Kidney (tissue), 14 donors: ENCODE results near the gene B3GALT5. TPM values are rescaled to one million over a fixed set of nuclear protein-coding genes. Genes with fewer than 3 reads are reported as not detected.

Experiments
- DNase-seq, 5 donors: peaks; one replicate each; pipeline ENCODE4 v3.0.0-alpha.2; 2013 to 2020
- FAIRE-seq: peaks from 2 replicates; lab custom pipeline; 2012; peaks lifted over from hg19 to GRCh38; lab: Jason Lieb, UNC
- H3K27ac ChIP-seq, 2 donors: one replicate each; pipeline ENCODE4 v1.7.0; 2013; ENCODE audit warnings: low read depth in 2 of 2, low read length in 2 of 2, inconsistent platforms in 1 of 2
- H3K27me3 ChIP-seq: one replicate; pipeline ENCODE4 v1.7.1; 2013; ENCODE audit warnings: low read length, inconsistent platforms; ENCODE audit not compliant: control insufficient read depth, insufficient read depth
- H3K36me3 ChIP-seq, 3 donors: one replicate each; pipeline versions ENCODE4 v1.7.0 to v1.7.1; 2013; ENCODE audit warnings: low read length in 3 of 3, control low read depth in 1 of 3, inconsistent platforms in 1 of 3; ENCODE audit not compliant: insufficient read depth in 3 of 3, control insufficient read depth in 2 of 3
- H3K4me1 ChIP-seq, 3 donors: one replicate each; pipeline versions ENCODE4 v1.7.0 to v1.7.1; 2013; ENCODE audit warnings: low read length in 3 of 3, inconsistent platforms in 1 of 3, low read depth in 1 of 3; ENCODE audit not compliant: control insufficient read depth in 2 of 3, insufficient read depth in 2 of 3
- H3K4me3 ChIP-seq, 3 donors: one replicate each; pipeline versions ENCODE4 v1.7.0 to v1.8.1; 2013; ENCODE audit warnings: low read length in 3 of 3, control low read depth in 1 of 3, inconsistent platforms in 1 of 3
- H3K9ac ChIP-seq, 3 donors: one replicate each; pipeline versions ENCODE4 v1.7.0 to v1.7.1; 2013; ENCODE audit warnings: low read length in 3 of 3, control low read depth in 1 of 3, inconsistent platforms in 1 of 3
- H3K9me3 ChIP-seq, 3 donors: one replicate each; pipeline versions ENCODE4 v1.7.0 to v1.7.1; 2013; ENCODE audit warnings: low read length in 3 of 3, control low read depth in 1 of 3, inconsistent platforms in 1 of 3; ENCODE audit not compliant: control insufficient read depth in 2 of 3, insufficient read depth in 1 of 3
- intact Hi-C: fragments of 100-400 bp; cut with DNase I; formaldehyde crosslinking; loops from one replicate; pipeline ENCODE4 v1.11.1; 2022
- polyA plus RNA-seq: library from polyadenylated mRNA; stranded (reverse); fragments of 350-450 nt; fragmentation: Illumina TruSeq; extraction: RNeasy Lipid Tissue Mini Kit (QIAGEN cat#74804); gene quantifications from one replicate; pipeline ENCODE4 v1.2.3, GENCODE V29; 2014; ENCODE audit warnings: low read depth, low replicate concordance; ENCODE audit not compliant: insufficient read depth
- total RNA-seq: library from RNA; stranded (reverse); fragmentation: NEBNext Ultra II Directional; extraction: Animal tissue kit (Norgen Biotek cat#: 25700); gene quantifications from one replicate; pipeline ENCODE4 v1.2.1, GENCODE V29; 2021
- TF ChIP-seq, protein P1 (sequence below): IDR thresholded peaks from 3 replicates; pipeline ENCODE4 v1.5.1; 2012; ENCODE audit warnings: mild to moderate bottlenecking, moderate library complexity, borderline replicate concordance; ENCODE audit not compliant: insufficient read depth; ENCODE audit errors: extremely low read depth
- donor health status: control.
- donor health status: control.
- donor health status: control.
- donor health status: control.
- donor health status: control.
- donor health status: DM: yes; HTN: yes; CAD: no.
- donor health status: Normal renal cell carcinoma (clear cell type).

The B3GALT5 gene
- total and polyA plus RNA-seq, 2 donors from 2014 or later: 0.24 to 5.6 TPM

DNA sequence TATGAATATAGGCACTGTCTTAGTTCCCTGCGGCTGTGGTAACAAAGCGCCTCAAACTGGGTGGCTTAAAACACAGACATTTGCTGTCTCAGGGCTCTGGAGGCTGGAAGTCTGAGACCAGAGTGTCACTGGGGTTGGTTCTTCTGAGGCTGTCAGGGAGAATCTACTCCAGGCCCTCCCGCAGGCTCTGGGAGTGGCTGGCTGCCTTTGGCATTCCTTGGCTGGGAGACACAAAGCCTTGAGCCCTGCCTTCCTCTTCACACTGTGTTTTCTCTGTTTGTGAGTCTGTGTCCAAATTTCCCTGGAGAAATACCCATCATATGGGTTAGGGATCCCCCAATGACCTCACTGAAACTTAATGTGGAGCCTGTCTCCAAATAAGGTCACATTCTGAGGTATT lies 38.5 kb downstream of the B3GALT5 start:
- H3K27ac ChIP-seq: no peak overlapping the region
- intact Hi-C loops: no loop called here
- no peak for DNase-seq
- no peak for FAIRE-seq
- H3K27me3 ChIP-seq: no peaks in the 10 kb centered on the region
- no peak overlapping the region for H3K9ac ChIP-seq
- H3K4me3 ChIP-seq: no peak overlapping the region
- TF ChIP-seq, protein P1, sequence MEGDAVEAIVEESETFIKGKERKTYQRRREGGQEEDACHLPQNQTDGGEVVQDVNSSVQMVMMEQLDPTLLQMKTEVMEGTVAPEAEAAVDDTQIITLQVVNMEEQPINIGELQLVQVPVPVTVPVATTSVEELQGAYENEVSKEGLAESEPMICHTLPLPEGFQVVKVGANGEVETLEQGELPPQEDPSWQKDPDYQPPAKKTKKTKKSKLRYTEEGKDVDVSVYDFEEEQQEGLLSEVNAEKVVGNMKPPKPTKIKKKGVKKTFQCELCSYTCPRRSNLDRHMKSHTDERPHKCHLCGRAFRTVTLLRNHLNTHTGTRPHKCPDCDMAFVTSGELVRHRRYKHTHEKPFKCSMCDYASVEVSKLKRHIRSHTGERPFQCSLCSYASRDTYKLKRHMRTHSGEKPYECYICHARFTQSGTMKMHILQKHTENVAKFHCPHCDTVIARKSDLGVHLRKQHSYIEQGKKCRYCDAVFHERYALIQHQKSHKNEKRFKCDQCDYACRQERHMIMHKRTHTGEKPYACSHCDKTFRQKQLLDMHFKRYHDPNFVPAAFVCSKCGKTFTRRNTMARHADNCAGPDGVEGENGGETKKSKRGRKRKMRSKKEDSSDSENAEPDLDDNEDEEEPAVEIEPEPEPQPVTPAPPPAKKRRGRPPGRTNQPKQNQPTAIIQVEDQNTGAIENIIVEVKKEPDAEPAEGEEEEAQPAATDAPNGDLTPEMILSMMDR: no peak
- H3K4me1 ChIP-seq: no peaks in the 10 kb centered on the region
- H3K9me3 ChIP-seq: peaks cover 0 to 10% (median 0%) of the 10 kb centered on the region in 3 donors
- no peaks in the 10 kb centered on the region for H3K36me3 ChIP-seq

DNA sequence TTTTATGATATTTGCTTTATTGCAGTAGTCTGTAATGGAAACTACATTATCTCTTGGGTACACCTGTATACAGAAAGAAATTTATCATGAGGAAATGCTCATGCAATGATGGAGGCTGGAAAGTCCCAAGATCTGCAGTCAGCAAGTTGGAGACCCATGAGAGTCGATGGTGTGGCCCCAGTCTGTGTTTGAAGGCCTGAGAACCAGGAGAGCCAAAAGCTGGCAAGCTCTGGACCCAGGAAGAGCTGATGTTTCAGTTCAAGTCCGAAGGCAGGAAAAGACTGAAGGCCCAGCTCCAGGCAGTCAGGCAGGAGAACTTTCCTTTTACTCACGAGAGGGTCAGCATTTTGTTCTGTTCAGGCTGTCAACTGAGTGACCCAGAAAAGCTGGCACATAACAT lies 42.2 kb downstream of the B3GALT5 start:
- H3K27me3 ChIP-seq: no peaks in the 10 kb centered on the region
- H3K4me1 ChIP-seq: peaks cover 0 to 2% (median 0%) of the 10 kb centered on the region in 3 donors
- FAIRE-seq (no peak), DNase-seq (no peak)
- H3K9ac ChIP-seq: no peak overlapping the region
- H3K27ac ChIP-seq: no peak overlapping the region
- TF ChIP-seq, protein P1: no peak
- intact Hi-C loops: no loop called here
- H3K9me3 ChIP-seq: peaks cover 0 to 10% (median 0%) of the 10 kb centered on the region in 3 donors
- no peaks in the 10 kb centered on the region for H3K36me3 ChIP-seq
- no peak overlapping the region for H3K4me3 ChIP-seq

GRCh38 chr21:39655589-39655988 lies 42.8 kb downstream of the B3GALT5 start:
- no peaks in the 10 kb centered on the region for H3K27me3 ChIP-seq
- intact Hi-C loops: no loop called here
- no peak overlapping the region for H3K9ac ChIP-seq
- no peak overlapping the region for H3K4me3 ChIP-seq
- H3K4me1 ChIP-seq: peaks cover 0 to 2% (median 0%) of the 10 kb centered on the region in 3 donors
- no peak for FAIRE-seq
- H3K36me3 ChIP-seq: no peaks in the 10 kb centered on the region
- peaks cover 0 to 10% (median 0%) of the 10 kb centered on the region in 3 donors for H3K9me3 ChIP-seq
- H3K27ac ChIP-seq: no peak overlapping the region
- DNase-seq: no peak
- TF ChIP-seq, protein P1: no peak

DNA sequence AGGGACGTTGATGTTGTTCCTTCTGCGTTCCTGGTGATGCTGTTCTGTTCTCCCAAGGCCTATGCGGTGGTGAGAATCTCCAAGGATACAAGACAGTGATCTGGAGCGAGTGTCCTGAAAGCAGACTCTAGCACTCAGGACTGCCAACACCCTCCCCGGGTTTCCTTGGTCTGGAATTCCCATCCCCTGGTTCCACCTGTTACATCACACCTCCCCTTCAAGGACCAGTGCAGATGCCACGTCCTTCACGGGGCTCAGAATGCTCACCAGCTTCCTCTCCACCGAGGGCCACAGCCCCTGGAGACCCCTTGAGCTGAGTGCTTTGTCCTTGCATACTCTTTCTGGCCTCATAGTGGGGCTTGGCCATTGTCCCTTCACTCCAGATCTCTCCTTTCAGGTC lies 43.5 kb downstream of the B3GALT5 start:
- Histone ChIP-seq H3K27me3 (no peaks in the 10 kb centered on the region), H3K27ac (no peak overlapping the region), H3K9ac (no peak overlapping the region), H3K9me3 (peaks cover 0 to 10% (median 0%) of the 10 kb centered on the region in 3 donors), H3K36me3 (no peaks in the 10 kb centered on the region), H3K4me1 (peaks cover 0 to 4% (median 0%) of the 10 kb centered on the region in 3 donors), H3K4me3 (no peak overlapping the region)
- no peak for DNase-seq
- intact Hi-C loops: no loop called here
- TF ChIP-seq, protein P1: no peak
- FAIRE-seq: no peak
